K562 (cell line): ENCODE results near the gene PDE8A. TPM values are rescaled to one million over a fixed set of nuclear protein-coding genes. Genes with fewer than 3 reads are reported as not detected.

Experiments
- AFF4 ChIP-seq: sonication (generic); formaldehyde crosslinking; IDR thresholded peaks from 2 replicates; pipeline ENCODE4 v1.8.0; 2023; ENCODE audit warnings: mild to moderate bottlenecking, missing genetic modification reagents
- ARHGAP35 ChIP-seq: fragments of 450-650 bp; IDR thresholded peaks from 2 replicates; pipeline ENCODE4 v1.6.1; 2018; ENCODE audit not compliant: partially characterized antibody
- FOSL1 ChIP-seq: fragments of 200-800 bp; sonication (Bioruptor generic); conservative IDR thresholded peaks from 2 replicates; pipeline ENCODE4 v1.6.1; 2016; ENCODE audit warnings: missing genetic modification characterization, missing compliant biosample characterization
- FOXK1 ChIP-seq: sonication (generic); formaldehyde crosslinking; IDR thresholded peaks from 2 replicates; pipeline ENCODE4 v1.8.0; 2022; ENCODE audit warnings: missing genetic modification reagents, mild to moderate bottlenecking, borderline replicate concordance
- KDM2B ChIP-seq: fragments of 250-450 bp; sonication (Bioruptor Pico); IDR thresholded peaks from 2 replicates; pipeline ENCODE4 v1.8.0; 2021; ENCODE audit warnings: mild to moderate bottlenecking, moderate library complexity
- MIER1 ChIP-seq: fragments of 450-650 bp; IDR thresholded peaks from 2 replicates; pipeline ENCODE4 v1.6.1; 2016; ENCODE audit warnings: antibody characterized with exemption, mild to moderate bottlenecking, low read depth
- MNT ChIP-seq, 2 experiments: fragments of 450-650 bp; conservative IDR thresholded peaks; 2 replicates each; pipeline ENCODE4 v1.6.1; 2017; ENCODE audit warnings: mild to moderate bottlenecking in 2 of 2, moderate library complexity in 2 of 2
- POLR2G ChIP-seq: fragments of 200-400 bp; formaldehyde crosslinking; IDR thresholded peaks from 2 replicates; pipeline ENCODE4 v1.6.1; 2017; ENCODE audit warnings: low read depth, mild to moderate bottlenecking, antibody characterized with exemption, low read length, moderate library complexity
- PRPF4 ChIP-seq: fragments of 200-400 bp; formaldehyde crosslinking; IDR thresholded peaks from one replicate; pipeline ENCODE4 v1.6.1; 2017; ENCODE audit warnings: low read length, low read depth, mild to moderate bottlenecking; ENCODE audit not compliant: insufficient read depth, poor library complexity, severe bottlenecking
- SMARCA4 ChIP-seq: fragments of 450-650 bp; IDR thresholded peaks from 2 replicates; pipeline ENCODE4 v1.6.1; 2016
- SRSF7 ChIP-seq: fragments of 200-400 bp; formaldehyde crosslinking; optimal IDR thresholded peaks from 2 replicates; pipeline ENCODE3; 2017; ENCODE audit warnings: mild to moderate bottlenecking, low read depth, low read length
- ZNF740 ChIP-seq, 3 experiments: fragments of 200-800 bp in 1 of 3; sonication (Bioruptor generic) in 1 of 3; sonication (generic) in 1 of 3; formaldehyde crosslinking in 1 of 3; IDR thresholded peaks; 2 replicates each; pipeline versions ENCODE4 v1.6.1 to v1.8.0; 2016 to 2022; ENCODE audit warnings: mild to moderate bottlenecking in 2 of 3, missing compliant biosample characterization in 2 of 3, missing genetic modification characterization in 2 of 3, missing genetic modification reagents in 1 of 3
- polyA plus RNA-seq, 8 experiments: library from polyadenylated mRNA; depleted of rRNA in 4 of 8; stranded (reverse) in 5 of 8; unstranded in 3 of 8; fragments of >200 nt; fragmentation: Nextera tagmentation in 2 of 8; fragmentation: Illumina TruSeq in 1 of 8; extraction: Ambion mirVana in 2 of 8; extraction: Trizol in 1 of 8; gene quantifications; 2 replicates each; pipeline versions ENCODE4 v1.2.1 to v1.2.3, GENCODE V29; 2011 to 2014; ENCODE audit warnings: inconsistent platforms in 1 of 8, missing spikeins in 1 of 8
- total RNA-seq, 7 experiments: library from RNA; depleted of rRNA in 6 of 7; stranded (reverse); fragments of >200 nt in 6 of 7; fragmentation: Illumina TruSeq in 2 of 7; extraction: Trizol in 2 of 7; gene quantifications; 2 replicates each; pipeline versions ENCODE4 v1.2.1 to v1.2.3, GENCODE V29; 2011 to 2021; ENCODE audit warnings: low replicate concordance in 1 of 7
- TF ChIP-seq, protein P1 (sequence below): sonication (generic); formaldehyde crosslinking; IDR thresholded peaks from 2 replicates; pipeline ENCODE4 v1.8.1; 2023; ENCODE audit warnings: mild to moderate bottlenecking, missing genetic modification reagents
- TF ChIP-seq, protein P2 (sequence below): sonication (generic); formaldehyde crosslinking; IDR thresholded peaks from 2 replicates; pipeline ENCODE4 v1.8.0; 2022; ENCODE audit warnings: missing genetic modification reagents, mild to moderate bottlenecking, borderline replicate concordance

The PDE8A gene
- total and polyA plus RNA-seq, 9 of the 15 experiments (the other 6 are each of a cell fraction or from before 2014, with no cell fraction given) = 5.9 to 40.3 (median 19.8) TPM

DNA sequence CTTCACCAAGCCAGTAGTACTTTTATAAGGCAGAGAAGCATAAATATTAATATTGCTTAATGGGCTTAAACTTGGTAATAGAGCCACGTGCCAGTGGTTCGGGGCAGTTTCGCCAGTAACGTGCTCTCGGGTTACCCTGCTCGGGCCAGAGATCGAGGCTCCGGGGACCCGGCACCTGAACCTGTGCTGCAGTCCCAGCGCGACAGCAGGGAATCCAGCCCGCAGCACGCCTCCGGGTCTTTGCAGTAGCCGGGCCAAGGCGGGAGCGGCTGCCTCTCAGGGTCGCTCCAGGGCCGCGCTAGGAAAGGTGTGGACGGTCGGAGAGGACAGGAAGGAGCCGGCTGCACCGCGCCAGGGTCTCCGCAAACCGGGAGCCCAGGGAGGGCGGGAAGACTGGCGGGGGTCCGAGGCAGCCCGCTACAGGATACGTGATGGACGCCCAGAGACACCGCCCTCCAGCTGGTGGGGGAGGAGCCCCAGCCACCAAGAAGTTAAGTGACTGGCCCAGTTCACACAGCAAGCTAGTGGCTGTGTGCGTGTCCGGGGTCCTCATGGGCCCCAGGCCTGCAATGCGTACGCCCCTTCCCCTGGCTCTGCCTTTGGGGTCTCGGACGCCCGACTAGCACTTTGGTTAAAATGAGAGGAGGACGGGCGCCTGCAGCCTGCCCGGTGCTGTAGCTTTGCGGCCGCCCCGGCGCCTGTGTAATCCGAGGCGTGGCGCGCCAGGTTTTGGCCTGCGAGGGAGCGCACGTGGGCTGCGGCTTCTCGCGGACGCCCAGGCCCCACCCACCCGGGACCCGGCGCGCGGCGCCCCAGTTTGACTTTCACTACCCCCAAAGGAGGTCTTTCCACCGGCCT, 1.2 kb upstream of the PDE8A start (continued):
- TF ChIP-seq MNT (conservative IDR thresholded peaks at IDR 0.05) = peak; percentile 99 to 100
- TF ChIP-seq POLR2G = peak; percentile 73
- 0 out of 2 replicates have a peak, but pooled peaks have one; percentile 33 for TF ChIP-seq MIER1
- TF ChIP-seq FOXK1 (CRISPR knock-in tag) = no peak
- TF ChIP-seq FOSL1 (tag) = 0 out of 2 replicates have a peak, but pooled peaks have one; percentile 7
- TF ChIP-seq, protein P1, sequence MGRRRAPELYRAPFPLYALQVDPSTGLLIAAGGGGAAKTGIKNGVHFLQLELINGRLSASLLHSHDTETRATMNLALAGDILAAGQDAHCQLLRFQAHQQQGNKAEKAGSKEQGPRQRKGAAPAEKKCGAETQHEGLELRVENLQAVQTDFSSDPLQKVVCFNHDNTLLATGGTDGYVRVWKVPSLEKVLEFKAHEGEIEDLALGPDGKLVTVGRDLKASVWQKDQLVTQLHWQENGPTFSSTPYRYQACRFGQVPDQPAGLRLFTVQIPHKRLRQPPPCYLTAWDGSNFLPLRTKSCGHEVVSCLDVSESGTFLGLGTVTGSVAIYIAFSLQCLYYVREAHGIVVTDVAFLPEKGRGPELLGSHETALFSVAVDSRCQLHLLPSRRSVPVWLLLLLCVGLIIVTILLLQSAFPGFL = peak; percentile 77; the same call in 1 of the 2 replicates
- TF ChIP-seq ARHGAP35 = no peak
- TF ChIP-seq, protein P2, sequence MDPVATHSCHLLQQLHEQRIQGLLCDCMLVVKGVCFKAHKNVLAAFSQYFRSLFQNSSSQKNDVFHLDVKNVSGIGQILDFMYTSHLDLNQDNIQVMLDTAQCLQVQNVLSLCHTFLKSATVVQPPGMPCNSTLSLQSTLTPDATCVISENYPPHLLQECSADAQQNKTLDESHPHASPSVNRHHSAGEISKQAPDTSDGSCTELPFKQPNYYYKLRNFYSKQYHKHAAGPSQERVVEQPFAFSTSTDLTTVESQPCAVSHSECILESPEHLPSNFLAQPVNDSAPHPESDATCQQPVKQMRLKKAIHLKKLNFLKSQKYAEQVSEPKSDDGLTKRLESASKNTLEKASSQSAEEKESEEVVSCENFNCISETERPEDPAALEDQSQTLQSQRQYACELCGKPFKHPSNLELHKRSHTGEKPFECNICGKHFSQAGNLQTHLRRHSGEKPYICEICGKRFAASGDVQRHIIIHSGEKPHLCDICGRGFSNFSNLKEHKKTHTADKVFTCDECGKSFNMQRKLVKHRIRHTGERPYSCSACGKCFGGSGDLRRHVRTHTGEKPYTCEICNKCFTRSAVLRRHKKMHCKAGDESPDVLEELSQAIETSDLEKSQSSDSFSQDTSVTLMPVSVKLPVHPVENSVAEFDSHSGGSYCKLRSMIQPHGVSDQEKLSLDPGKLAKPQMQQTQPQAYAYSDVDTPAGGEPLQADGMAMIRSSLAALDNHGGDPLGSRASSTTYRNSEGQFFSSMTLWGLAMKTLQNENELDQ (CRISPR knock-in tag) = no peak
- peak; percentile 33; the same call in 1 of the 2 replicates for TF ChIP-seq ZNF740 (CRISPR knock-in tag; IDR thresholded peaks at IDR 0.05)
- TF ChIP-seq ZNF740 (tag; IDR thresholded peaks at IDR 0.05) = no peak
- TF ChIP-seq KDM2B = 0 out of 2 replicates have a peak, but pooled peaks have one; percentile 64
- no peak for TF ChIP-seq SRSF7
- no peak for TF ChIP-seq SMARCA4
- peak; percentile 48; the same call in 1 of the 2 replicates for TF ChIP-seq AFF4
- TF ChIP-seq PRPF4 = no peak
